Urothelium cell line (cell line): ENCODE measurements around the gene TCF4.
A peak's percentile ranks its signal among the peaks of the same experiment; 100 is the strongest.

Experiments
- DNase-seq: peaks from one replicate; pipeline ENCODE4 v3.0.0; 2011; ENCODE audit warnings: low spot score, mixed read lengths
- FAIRE-seq: peaks from 2 replicates; lab custom pipeline; 2011; peaks lifted over from hg19 to GRCh38; lab: Jason Lieb, UNC

Gene TCF4

GRCh38 chr18:55221622-55222021, 366.4 kb downstream of the TCF4 start:
- DNase-seq, result no peak
- FAIRE-seq, result no peak

GRCh38 chr18:55220523-55220922, 367.5 kb downstream of the TCF4 start:
- no peak for FAIRE-seq
- no peak for DNase-seq

- DNase-seq (no peak), FAIRE-seq (no peak)
Observed at GRCh38 chr18:55219823-55220222, 368.2 kb downstream of the TCF4 start.

GRCh38 chr18:55219059-55219458, 368.9 kb downstream of the TCF4 start:
- no peak for DNase-seq

GRCh38 chr18:55214969-55215368, 373.0 kb downstream of the TCF4 start:
- no peak for FAIRE-seq

More at GRCh38 chr18:55219059-55219458, 368.9 kb downstream of the TCF4 start:
- FAIRE-seq, result no peak

GRCh38 chr18:55214534-55214933, 373.5 kb downstream of the TCF4 start:
- DNase-seq, result no peak
- no peak for FAIRE-seq

More at GRCh38 chr18:55214969-55215368, 373.0 kb downstream of the TCF4 start:
- no peak for DNase-seq

- FAIRE-seq, result no peak
- no peak for DNase-seq
Observed at GRCh38 chr18:55213586-55213985, 374.4 kb downstream of the TCF4 start.

GRCh38 chr18:55206927-55207326, 381.1 kb downstream of the TCF4 start:
- no peak for DNase-seq
- no peak for FAIRE-seq

GRCh38 chr18:55202232-55202917, 385.6 kb downstream of the TCF4 start:
- no peak for FAIRE-seq
- no peak for DNase-seq

- FAIRE-seq (no peak), DNase-seq (no peak)
Observed at GRCh38 chr18:55199291-55199963, 388.6 kb downstream of the TCF4 start.

- no peak for FAIRE-seq
- no peak for DNase-seq
Observed at GRCh38 chr18:55195863-55196262, 392.1 kb downstream of the TCF4 start.

GRCh38 chr18:55189972-55190371, 398.0 kb downstream of the TCF4 start:
- no peak for DNase-seq
- FAIRE-seq, result no peak

GRCh38 chr18:55186588-55186987, 401.4 kb downstream of the TCF4 start:
- DNase-seq (no peak), FAIRE-seq (no peak)

- DNase-seq (peak; percentile 33), FAIRE-seq (no peak)
Observed at GRCh38 chr18:55185391-55185790, 402.6 kb downstream of the TCF4 start.

GRCh38 chr18:55179835-55180234, 408.2 kb downstream of the TCF4 start:
- FAIRE-seq (no peak), DNase-seq (no peak)

- DNase-seq (no peak), FAIRE-seq (no peak)
Observed at GRCh38 chr18:55179425-55179824, 408.6 kb downstream of the TCF4 start.

- DNase-seq, result no peak
- FAIRE-seq, result no peak
Observed at GRCh38 chr18:55173291-55173690, 414.7 kb downstream of the TCF4 start.
